ENCODE data around the gene NTN1.

DNA sequence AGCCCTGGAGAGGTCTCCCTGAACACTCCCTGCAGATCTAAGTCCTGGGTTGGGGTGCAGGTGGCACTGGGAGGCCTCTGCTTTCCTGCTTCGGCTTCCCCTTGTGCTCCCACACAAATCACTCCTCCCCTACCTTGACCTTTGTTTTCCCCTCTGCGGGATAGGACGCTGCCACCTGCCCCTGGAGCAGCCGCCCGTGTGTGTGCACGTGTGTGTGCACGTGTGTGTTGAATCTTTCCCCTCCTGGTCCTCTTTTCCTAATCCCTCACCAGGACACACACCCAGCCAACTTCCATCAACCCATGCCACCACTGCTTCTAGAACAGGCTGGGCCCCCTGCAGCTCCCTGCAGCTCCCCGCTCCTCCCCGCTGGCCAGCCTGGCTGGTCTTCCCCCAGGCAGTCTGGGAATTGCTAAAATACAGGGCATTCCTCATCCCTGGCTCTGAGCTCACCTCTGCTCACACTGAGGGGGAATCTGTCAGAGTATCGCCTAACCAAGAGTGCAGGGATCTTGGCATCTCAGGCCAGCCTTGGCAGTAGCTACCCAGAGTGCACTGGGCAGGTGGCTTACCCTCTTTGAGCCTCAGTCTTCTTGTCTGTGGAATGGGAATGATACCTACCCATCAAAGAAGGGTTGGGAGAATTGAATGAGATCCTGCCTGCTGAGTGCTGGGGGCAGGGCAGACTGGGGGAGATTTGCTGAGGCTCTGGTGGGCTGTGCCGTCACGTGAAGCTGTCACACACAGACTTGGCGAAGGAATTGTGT, 198.5 kb downstream of the NTN1 start:
- TF ChIP-seq EZH2 (IDR thresholded peaks at IDR 0.05), result no peak
- TF ChIP-seq POLR2AphosphoS5 (IDR thresholded peaks at IDR 0.05; ENCODE audit: borderline replicate concordance, low read depth, low read length), result no peak
- no peak for TF ChIP-seq FOXP2 (optimal IDR thresholded peaks at IDR 0.05; ENCODE audit: control extremely low read depth, extremely low read length, insufficient read depth)
